Kidney (tissue), 14 donors: ENCODE measurements around the gene PLB1. TPM values are rescaled to one million over a fixed set of nuclear protein-coding genes. Genes with fewer than 3 reads are reported as not detected.

Source experiments
- DNase-seq, 5 donors: peaks; one replicate each; pipeline ENCODE4 v3.0.0-alpha.2; 2013 to 2020
- FAIRE-seq: peaks from 2 replicates; lab custom pipeline; 2012; peaks lifted over from hg19 to GRCh38; lab: Jason Lieb, UNC
- H3K27ac ChIP-seq, 2 donors: one replicate each; pipeline ENCODE4 v1.7.0; 2013; ENCODE audit warnings: low read depth in 2 of 2, low read length in 2 of 2, inconsistent platforms in 1 of 2
- H3K27me3 ChIP-seq: one replicate; pipeline ENCODE4 v1.7.1; 2013; ENCODE audit warnings: low read length, inconsistent platforms; ENCODE audit not compliant: control insufficient read depth, insufficient read depth
- H3K36me3 ChIP-seq, 3 donors: one replicate each; pipeline versions ENCODE4 v1.7.0 to v1.7.1; 2013; ENCODE audit warnings: low read length in 3 of 3, control low read depth in 1 of 3, inconsistent platforms in 1 of 3; ENCODE audit not compliant: insufficient read depth in 3 of 3, control insufficient read depth in 2 of 3
- H3K4me1 ChIP-seq, 3 donors: one replicate each; pipeline versions ENCODE4 v1.7.0 to v1.7.1; 2013; ENCODE audit warnings: low read length in 3 of 3, inconsistent platforms in 1 of 3, low read depth in 1 of 3; ENCODE audit not compliant: control insufficient read depth in 2 of 3, insufficient read depth in 2 of 3
- H3K4me3 ChIP-seq, 3 donors: one replicate each; pipeline versions ENCODE4 v1.7.0 to v1.8.1; 2013; ENCODE audit warnings: low read length in 3 of 3, control low read depth in 1 of 3, inconsistent platforms in 1 of 3
- H3K9ac ChIP-seq, 3 donors: one replicate each; pipeline versions ENCODE4 v1.7.0 to v1.7.1; 2013; ENCODE audit warnings: low read length in 3 of 3, control low read depth in 1 of 3, inconsistent platforms in 1 of 3
- H3K9me3 ChIP-seq, 3 donors: one replicate each; pipeline versions ENCODE4 v1.7.0 to v1.7.1; 2013; ENCODE audit warnings: low read length in 3 of 3, control low read depth in 1 of 3, inconsistent platforms in 1 of 3; ENCODE audit not compliant: control insufficient read depth in 2 of 3, insufficient read depth in 1 of 3
- intact Hi-C: fragments of 100-400 bp; cut with DNase I; formaldehyde crosslinking; loops from one replicate; pipeline ENCODE4 v1.11.1; 2022
- polyA plus RNA-seq: library from polyadenylated mRNA; stranded (reverse); fragments of 350-450 nt; fragmentation: Illumina TruSeq; extraction: RNeasy Lipid Tissue Mini Kit (QIAGEN cat#74804); gene quantifications from one replicate; pipeline ENCODE4 v1.2.3, GENCODE V29; 2014; ENCODE audit warnings: low read depth, low replicate concordance; ENCODE audit not compliant: insufficient read depth
- total RNA-seq: library from RNA; stranded (reverse); fragmentation: NEBNext Ultra II Directional; extraction: Animal tissue kit (Norgen Biotek cat#: 25700); gene quantifications from one replicate; pipeline ENCODE4 v1.2.1, GENCODE V29; 2021
- TF ChIP-seq, protein P1 (sequence below): IDR thresholded peaks from 3 replicates; pipeline ENCODE4 v1.5.1; 2012; ENCODE audit warnings: mild to moderate bottlenecking, moderate library complexity, borderline replicate concordance; ENCODE audit not compliant: insufficient read depth; ENCODE audit errors: extremely low read depth
- donor health status: control.
- donor health status: control.
- donor health status: control.
- donor health status: control.
- donor health status: control.
- donor health status: DM: yes; HTN: yes; CAD: no.
- donor health status: Normal renal cell carcinoma (clear cell type).

PLB1 gene
- total and polyA plus RNA-seq, 2 donors from 2014 or later, result 0.95 to 6.8 TPM

DNA sequence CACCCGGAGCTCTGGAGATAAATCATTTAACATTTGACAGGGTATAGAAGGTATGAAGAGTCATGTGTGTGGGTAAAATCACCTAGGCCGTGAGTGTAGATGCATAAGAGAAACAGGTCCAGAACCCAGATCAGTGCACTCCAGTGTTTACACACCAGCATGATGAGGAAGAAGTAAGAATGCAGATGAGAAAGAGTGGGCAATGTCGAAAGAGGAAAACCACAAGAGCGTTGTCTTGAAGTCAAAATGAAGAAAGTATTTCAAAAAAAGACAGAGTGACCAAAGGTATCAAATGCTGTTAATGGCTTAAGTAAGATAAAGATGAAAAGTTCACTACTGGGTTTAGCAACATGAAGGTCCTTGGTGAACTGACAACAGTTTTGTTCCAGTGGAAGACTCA lies 32.0 kb upstream of the PLB1 start:
- no peak for FAIRE-seq
- TF ChIP-seq, protein P1, sequence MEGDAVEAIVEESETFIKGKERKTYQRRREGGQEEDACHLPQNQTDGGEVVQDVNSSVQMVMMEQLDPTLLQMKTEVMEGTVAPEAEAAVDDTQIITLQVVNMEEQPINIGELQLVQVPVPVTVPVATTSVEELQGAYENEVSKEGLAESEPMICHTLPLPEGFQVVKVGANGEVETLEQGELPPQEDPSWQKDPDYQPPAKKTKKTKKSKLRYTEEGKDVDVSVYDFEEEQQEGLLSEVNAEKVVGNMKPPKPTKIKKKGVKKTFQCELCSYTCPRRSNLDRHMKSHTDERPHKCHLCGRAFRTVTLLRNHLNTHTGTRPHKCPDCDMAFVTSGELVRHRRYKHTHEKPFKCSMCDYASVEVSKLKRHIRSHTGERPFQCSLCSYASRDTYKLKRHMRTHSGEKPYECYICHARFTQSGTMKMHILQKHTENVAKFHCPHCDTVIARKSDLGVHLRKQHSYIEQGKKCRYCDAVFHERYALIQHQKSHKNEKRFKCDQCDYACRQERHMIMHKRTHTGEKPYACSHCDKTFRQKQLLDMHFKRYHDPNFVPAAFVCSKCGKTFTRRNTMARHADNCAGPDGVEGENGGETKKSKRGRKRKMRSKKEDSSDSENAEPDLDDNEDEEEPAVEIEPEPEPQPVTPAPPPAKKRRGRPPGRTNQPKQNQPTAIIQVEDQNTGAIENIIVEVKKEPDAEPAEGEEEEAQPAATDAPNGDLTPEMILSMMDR, result no peak
- intact Hi-C loops, result no loop called here

DNA sequence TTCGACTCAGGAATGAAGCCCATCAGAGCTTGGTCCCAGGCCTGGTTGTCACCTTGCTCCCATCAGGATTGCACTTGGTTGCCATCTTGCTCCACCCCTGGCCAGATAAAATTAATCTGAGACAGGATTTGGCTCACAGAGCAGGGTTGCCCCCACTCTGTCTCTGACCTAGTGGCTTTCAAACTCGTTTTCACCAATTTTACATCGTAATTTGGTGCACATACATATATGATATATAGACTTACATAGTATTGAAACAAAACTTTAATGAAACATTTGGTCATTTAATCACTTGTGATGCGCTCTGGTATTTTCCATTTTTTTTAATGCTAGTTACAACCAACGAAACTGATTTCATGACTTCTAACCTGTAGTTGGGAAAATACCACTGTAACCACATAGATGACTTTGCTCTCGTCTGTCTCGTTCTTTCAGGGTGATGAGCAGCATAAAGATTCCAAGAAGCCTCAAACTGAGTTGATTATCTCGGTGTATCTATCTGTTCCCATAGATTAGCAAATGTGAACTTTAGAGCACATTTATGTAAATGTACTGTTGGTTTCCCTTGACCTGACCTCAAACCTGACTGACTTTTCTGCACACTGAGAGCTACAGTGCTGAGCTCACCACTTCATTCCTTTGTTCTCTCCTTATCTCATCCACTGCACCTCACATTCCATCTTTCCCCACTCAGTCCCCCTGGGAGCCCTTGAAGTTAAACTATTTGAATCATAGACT lies 30.5 kb upstream of the PLB1 start:
- intact Hi-C loops, result no loop called here
- FAIRE-seq, result no peak
- no peak overlapping the region for H3K9ac ChIP-seq
- H3K36me3 ChIP-seq, result no peaks in the 10 kb centered on the region
- H3K4me3 ChIP-seq, result no peak overlapping the region
- TF ChIP-seq, protein P1, result no peak
- no peaks in the 10 kb centered on the region for H3K9me3 ChIP-seq
- no peak for DNase-seq
- H3K27me3 ChIP-seq, result no peaks in the 10 kb centered on the region
- no peaks in the 10 kb centered on the region for H3K4me1 ChIP-seq
- no peak overlapping the region for H3K27ac ChIP-seq

More for the DNA sequence above, 32.0 kb upstream of the PLB1 start:
- H3K4me3 ChIP-seq, result no peak overlapping the region
- no peak overlapping the region for H3K9ac ChIP-seq
- no peaks in the 10 kb centered on the region for H3K27me3 ChIP-seq
- H3K9me3 ChIP-seq, result no peaks in the 10 kb centered on the region
- DNase-seq, result no peak
- H3K27ac ChIP-seq, result no peak overlapping the region
- no peaks in the 10 kb centered on the region for H3K36me3 ChIP-seq
- no peaks in the 10 kb centered on the region for H3K4me1 ChIP-seq

DNA sequence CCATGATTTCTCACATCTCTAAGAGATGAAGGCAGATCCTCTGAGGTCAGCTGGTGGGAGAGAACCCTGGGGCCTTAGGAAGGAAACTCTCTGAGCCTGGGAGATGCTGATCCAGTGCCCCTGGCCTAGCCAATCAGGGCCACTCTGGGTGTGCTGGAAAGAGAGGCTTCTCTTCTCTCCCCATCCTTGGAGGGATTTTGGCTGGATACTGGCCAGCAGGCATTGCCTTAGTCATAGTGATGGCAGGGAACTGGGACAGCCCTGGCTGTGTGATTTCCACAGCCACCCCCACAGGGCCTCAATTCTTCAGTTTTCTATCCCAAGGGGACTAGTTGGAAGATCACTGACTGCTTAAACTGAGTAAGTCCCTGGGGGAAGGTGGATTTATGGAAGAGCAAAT lies 26.6 kb upstream of the PLB1 start:
- intact Hi-C loops, result no loop called here
- TF ChIP-seq, protein P1, result no peak
- no peaks in the 10 kb centered on the region for H3K9me3 ChIP-seq
- FAIRE-seq (no peak), DNase-seq (no peak)
- no peak overlapping the region for H3K9ac ChIP-seq
- no peak overlapping the region for H3K4me3 ChIP-seq
- H3K4me1 ChIP-seq, result no peaks in the 10 kb centered on the region
- no peak overlapping the region for H3K27ac ChIP-seq
- H3K36me3 ChIP-seq, result no peaks in the 10 kb centered on the region
- no peaks in the 10 kb centered on the region for H3K27me3 ChIP-seq
